GM12878 (cell line): Measurements from ENCODE around the gene HCN3. TPM values are rescaled to one million over a fixed set of nuclear protein-coding genes. Genes with fewer than 3 reads are reported as not detected.

Source experiments
- ATAC-seq: fragments of 200-7000 bp; cut with Tn5 transposase; 3 replicates; pipeline ENCODE4 v1.9.1; 2020; ENCODE audit warnings: mild to moderate bottlenecking, moderate library complexity
- BruUV-seq: library from RNA; stranded (reverse); fragments of 400-500 nt; replicated peaks from 2 replicates; lab custom pipeline; 2021; lab: Mats Ljungman, UMichigan
- CTCF ChIA-PET: fragments of 300-600 bp; sonication (Branson Sonifier 250); formaldehyde crosslinking; extraction: SDS; loops from one replicate; lab custom pipeline; 2021; ENCODE audit warnings: inconsistent platforms; lab: Yijun Ruan, JAX
- POLR2A ChIA-PET: fragments of 350-600 bp; formaldehyde crosslinking; extraction: SDS; loops from one replicate; lab custom pipeline; 2021; ENCODE audit warnings: inconsistent platforms; lab: Charles Lee
- RAD21 ChIA-PET: fragments of 300-600 bp; sonication (Branson Sonifier 250); formaldehyde crosslinking; loops from one replicate; lab custom pipeline; 2023; ENCODE audit warnings: antibody characterized with exemption; ENCODE audit not compliant: unreplicated experiment; lab: Charles Lee
- SMC1A ChIA-PET: fragments of 300-600 bp; sonication (Branson Sonifier 250); formaldehyde crosslinking; loops from one replicate; lab custom pipeline; 2023; ENCODE audit not compliant: unreplicated experiment, uncharacterized antibody; lab: Charles Lee
- DNase-seq: peaks from one replicate; pipeline ENCODE4 v3.0.0-alpha.2; 2011; ENCODE audit warnings: low read depth, low spot score
- FAIRE-seq: peaks from 3 replicates; lab custom pipeline; 2011; peaks lifted over from hg19 to GRCh38; lab: Jason Lieb, UNC
- H2AFZ ChIP-seq: 2 replicates; pipeline ENCODE4 v1.6.0; 2011; ENCODE audit warnings: low read depth, low read length, control low read depth; ENCODE audit not compliant: control insufficient read depth
- H3K27ac ChIP-seq: 2 replicates; pipeline ENCODE4 v1.5.1; 2011; ENCODE audit warnings: control low read depth; ENCODE audit not compliant: control insufficient read depth, insufficient read depth
- H3K27me3 ChIP-seq, 2 experiments: replicated peaks in 1 of 2; 2 replicates each; pipeline versions ENCODE4 v1.6.0 to v1.6.1; 2011; ENCODE audit warnings: low read length in 1 of 2; ENCODE audit not compliant: control insufficient read depth in 2 of 2, insufficient read depth in 2 of 2
- H3K36me3 ChIP-seq, 2 experiments: 2 replicates each; pipeline ENCODE4 v1.5.1; 2011; ENCODE audit warnings: low read length in 1 of 2; ENCODE audit not compliant: control insufficient read depth in 2 of 2, insufficient read depth in 2 of 2
- H3K4me1 ChIP-seq: 2 replicates; pipeline ENCODE4 v1.6.1; 2011; ENCODE audit warnings: mild to moderate bottlenecking, low read length, moderate library complexity, mixed read lengths; ENCODE audit not compliant: control insufficient read depth, insufficient read depth
- H3K4me2 ChIP-seq: 2 replicates; pipeline ENCODE4 v1.6.0; 2011; ENCODE audit warnings: control low read depth; ENCODE audit not compliant: control insufficient read depth, insufficient read depth
- H3K4me3 ChIP-seq: fragments of 200-600 bp; sonication (generic); 2 replicates; pipeline ENCODE4 v1.5.1; 2016
- H3K79me2 ChIP-seq: 2 replicates; pipeline ENCODE4 v1.6.0; 2011; ENCODE audit warnings: low read length; ENCODE audit not compliant: control insufficient read depth, insufficient read depth
- H3K9ac ChIP-seq: 2 replicates; pipeline ENCODE4 v1.8.0; 2011; ENCODE audit warnings: low read length, control low read depth, mixed read lengths; ENCODE audit not compliant: control insufficient read depth, insufficient read depth
- H3K9me3 ChIP-seq: replicated peaks from 3 replicates; pipeline ENCODE4 v1.5.1; 2011; ENCODE audit warnings: mild to moderate bottlenecking, low read length; ENCODE audit not compliant: control insufficient read depth, insufficient read depth
- H4K20me1 ChIP-seq: 2 replicates; pipeline ENCODE4 v1.6.0; 2011; ENCODE audit not compliant: control insufficient read depth, insufficient read depth
- FOS ChIP-seq: IDR thresholded peaks from 3 replicates; pipeline ENCODE4 v1.6.1; 2011; ENCODE audit warnings: borderline replicate concordance; ENCODE audit not compliant: insufficient read length; ENCODE audit errors: extremely low read depth
- MEF2B ChIP-seq: fragments of 450-650 bp; IDR thresholded peaks from 2 replicates; pipeline ENCODE4 v1.6.1; 2018; ENCODE audit warnings: mild to moderate bottlenecking, moderate library complexity; ENCODE audit not compliant: partially characterized antibody, poor library complexity, severe bottlenecking
- PAX8 ChIP-seq: fragments of 450-650 bp; IDR thresholded peaks from 2 replicates; pipeline ENCODE4 v1.6.1; 2017; ENCODE audit warnings: mild to moderate bottlenecking, moderate library complexity
- POU2F2 ChIP-seq: IDR thresholded peaks from 3 replicates; pipeline ENCODE4 v1.6.1; 2011; ENCODE audit warnings: low read depth, mild to moderate bottlenecking, low read length, borderline replicate concordance
- SUPT20H ChIP-seq: IDR thresholded peaks from 2 replicates; pipeline ENCODE4 v1.6.1; 2011; ENCODE audit warnings: low read depth, mild to moderate bottlenecking, low read length, moderate library complexity, borderline replicate concordance; ENCODE audit not compliant: control insufficient read depth
- WGBS: methylation state at CpG from one replicate; pipeline ENCODE4 v1.1.6; 2016; ENCODE audit warnings: low lambda C conversion rate; ENCODE audit not compliant: insufficient replicate concordance, insufficient coverage; ENCODE audit errors: missing lambda C conversion rate; 5-methylcytosine and 5-hydroxymethylcytosine counted together
- in situ Hi-C: fragments of 300-500 bp; cut with MboI; formaldehyde crosslinking; loops from 9 replicates; pipeline ENCODE4 v1.14.3; 2018; ENCODE audit warnings: mixed read lengths
- intact Hi-C: fragments of 100-400 bp; cut with micrococcal nuclease; formaldehyde crosslinking; loops from one replicate; pipeline ENCODE4 v1.14.2; 2022; ENCODE audit not compliant: unreplicated experiment
- polyA plus RNA-seq, 11 experiments: library from polyadenylated mRNA; depleted of rRNA in 4 of 11; unstranded in 6 of 11; stranded (reverse) in 5 of 11; fragments of >200 nt; fragmentation: Nextera tagmentation in 4 of 11; fragmentation: Illumina TruSeq in 1 of 11; extraction: Ambion mirVana in 4 of 11; extraction: Trizol in 1 of 11; gene quantifications; 1 replicate in 1 of 11; 2 replicates in 10 of 11; pipeline versions ENCODE4 v1.2.1 to v1.2.3, GENCODE V29; 2011 to 2016; ENCODE audit warnings: inconsistent platforms in 2 of 11, missing spikeins in 2 of 11, low read depth in 1 of 11
- total RNA-seq, 4 experiments: library from RNA; depleted of rRNA in 3 of 4; stranded (reverse); fragments of >200 nt in 3 of 4; fragmentation: Illumina TruSeq in 1 of 4; extraction: Trizol in 1 of 4; gene quantifications; 2 replicates each; pipeline versions ENCODE4 v1.2.1 to v1.2.3, GENCODE V29; 2013 to 2021

Gene HCN3
- total and polyA plus RNA-seq, 10 of the 15 experiments (the other 5 are each of a cell fraction or from before 2014, with no cell fraction given), result 0.08 to 4.1 (median 1.8) TPM

DNA sequence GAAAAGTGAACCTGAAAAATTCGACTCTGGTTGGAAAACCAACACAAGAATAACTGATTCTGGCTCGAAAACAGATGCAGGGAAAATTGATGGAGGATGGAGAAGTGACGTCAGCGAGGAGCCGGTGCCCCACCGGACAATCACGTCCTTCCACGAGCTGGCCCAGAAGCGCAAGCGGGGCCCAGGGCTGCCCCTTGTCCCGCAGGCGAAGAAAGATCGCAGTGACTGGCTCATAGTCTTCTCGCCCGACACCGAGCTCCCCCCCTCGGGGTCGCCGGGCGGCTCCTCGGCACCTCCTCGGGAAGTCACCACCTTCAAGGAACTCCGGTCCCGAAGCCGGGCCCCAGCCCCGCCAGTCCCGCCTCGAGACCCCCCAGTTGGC, 45.3 kb downstream of the HCN3 start:
- Histone ChIP-seq H3K9ac (no peak overlapping the region), H3K27ac (no peak overlapping the region), H3K36me3 (peaks cover 7 to 15% of the 10 kb centered on the region in 2 experiments), H3K9me3 (no peaks in the 10 kb centered on the region), H4K20me1 (no peaks in the 10 kb centered on the region), H3K4me1 (peaks cover 7% of the 10 kb centered on the region), H3K4me3 (peak overlapping the region; percentile 88), H3K4me2 (peak overlapping the region; percentile 90), H3K27me3 (no peaks in the 10 kb centered on the region), H3K79me2 (no peaks in the 10 kb centered on the region; the same call in 1 of the 2 replicates), H2AFZ (peak overlapping the region; percentile 17; the same call in 1 of the 2 replicates)
- intact Hi-C loops (loop anchor here (2.0 to 5.0 kb wide), 2 partner anchors 116 to 270 kb away; partner anchors contain the start of gene THBS3), in situ Hi-C loops (no loop called here)
- POLR2A ChIA-PET, result interaction anchor here (0.7 to 4.3 kb wide), 8 partner anchors 12 to 114 kb away, joined by 3 to 28 read pairs (median 4); partner anchors contain the start of genes CLK2, MTX1 and THBS3
- CTCF ChIA-PET, result interaction anchor here (0.7 to 9.6 kb wide), 16 partner anchors 11 to 277 kb away, joined by 3 to 225 read pairs (median 8); partner anchors contain the start of genes CLK2, ENTREP3, FDPS and KRTCAP2
- FAIRE-seq (no peak), ATAC-seq (no peak), DNase-seq (no peak)
- no TSS peak for BruUV-seq
- no peak for TF ChIP-seq PAX8
- TF ChIP-seq POU2F2, result no peak
- no peak for TF ChIP-seq FOS
- no peak for TF ChIP-seq MEF2B
- no peak for TF ChIP-seq SUPT20H
- SMC1A ChIA-PET, result interaction anchor here (0.8 to 6.8 kb wide), 11 partner anchors 10 to 182 kb away, joined by 3 to 57 read pairs (median 6); partner anchors contain the start of genes CLK2, FDPS, HCN3 and PKLR
- RAD21 ChIA-PET, result interaction anchor here (1.5 to 5.4 kb wide), 4 partner anchors 17 to 71 kb away, joined by 6 to 81 read pairs (median 10); partner anchors contain the start of gene CLK2
- WGBS, result under 1% methylated on average over 26 of the region's 28 CpGs
